IPS-18c (cell line): Measurements from ENCODE around the gene GDPD1.
A peak's percentile ranks its signal among the peaks of the same experiment; 100 is the strongest.
"Not testable (repeated sequence)": the region's sequence is repeated elsewhere in the genome, so short reads cannot be mapped to it uniquely, and the experiment has no call there.

Source experiments
- H3K4me3 ChIP-seq: 2 replicates; pipeline ENCODE4 v1.7.0; 2013; ENCODE audit warnings: low read depth, mild to moderate bottlenecking, low read length, moderate library complexity; ENCODE audit not compliant: insufficient read depth
- H3K9me3 ChIP-seq: one replicate; pipeline ENCODE4 v1.6.1; 2013; ENCODE audit warnings: mild to moderate bottlenecking, low read length, moderate library complexity; ENCODE audit not compliant: control insufficient read depth, insufficient read depth

GDPD1 gene

GRCh38 chr17:59220328-59221158, at the start of gene GDPD1:
Gene GDPD1 (plus strand): TSS chr17:59220511. CDS start chr17:59220610, 99 bp downstream.
- Histone ChIP-seq H3K4me3 (peak within 1 kb of the TSS; percentile 89), H3K9me3 (no peaks in the 10 kb centered on the region)

GRCh38 chr17:59172436-59173004, 47.8 kb upstream of the GDPD1 start:
- Histone ChIP-seq H3K9me3 (no peaks in the 10 kb centered on the region), H3K4me3 (no peak overlapping the region)

GRCh38 chr17:59174671-59175070, 45.6 kb upstream of the GDPD1 start:
- Histone ChIP-seq H3K9me3 (no peaks in the 10 kb centered on the region), H3K4me3 (no peak overlapping the region)

GRCh38 chr17:59175076-59175475, 45.2 kb upstream of the GDPD1 start:
- Histone ChIP-seq H3K4me3 (no peak overlapping the region), H3K9me3 (no peaks in the 10 kb centered on the region)

GRCh38 chr17:59178266-59178985, 41.9 kb upstream of the GDPD1 start:
- H3K4me3 ChIP-seq = no peak overlapping the region

GRCh38 chr17:59179601-59180000, 40.7 kb upstream of the GDPD1 start:
- not testable (repeated sequence) for H3K4me3 ChIP-seq, H3K9me3 ChIP-seq

More at GRCh38 chr17:59178266-59178985, 41.9 kb upstream of the GDPD1 start:
- no peaks in the 10 kb centered on the region for H3K9me3 ChIP-seq

- H3K9me3 ChIP-seq = no peaks in the 10 kb centered on the region
These were observed 39.7 kb upstream of the GDPD1 start for GRCh38 chr17:59180626-59181025.

GRCh38 chr17:59181481-59181880, 38.8 kb upstream of the GDPD1 start:
- Histone ChIP-seq H3K9me3 (no peaks in the 10 kb centered on the region), H3K4me3 (no peak overlapping the region)

More at GRCh38 chr17:59180626-59181025, 39.7 kb upstream of the GDPD1 start:
- no peak overlapping the region for H3K4me3 ChIP-seq

GRCh38 chr17:59185997-59186396, 34.3 kb upstream of the GDPD1 start:
- Histone ChIP-seq H3K4me3 (no peak overlapping the region), H3K9me3 (no peaks in the 10 kb centered on the region)

- Histone ChIP-seq H3K9me3 (no peaks in the 10 kb centered on the region), H3K4me3 (no peak overlapping the region)
These were observed 33.5 kb upstream of the GDPD1 start for GRCh38 chr17:59186850-59187249.

GRCh38 chr17:59190806-59191205, 29.5 kb upstream of the GDPD1 start:
- Histone ChIP-seq H3K4me3 (no peak overlapping the region), H3K9me3 (no peaks in the 10 kb centered on the region)

GRCh38 chr17:59193336-59193862, 26.9 kb upstream of the GDPD1 start:
- Histone ChIP-seq H3K4me3 (no peak overlapping the region), H3K9me3 (no peaks in the 10 kb centered on the region)

- Histone ChIP-seq H3K9me3 (no peaks in the 10 kb centered on the region), H3K4me3 (no peak overlapping the region)
These were observed 20.9 kb upstream of the GDPD1 start for GRCh38 chr17:59199398-59199797.

- Histone ChIP-seq H3K4me3 (no peak overlapping the region), H3K9me3 (no peaks in the 10 kb centered on the region)
These were observed 18.0 kb upstream of the GDPD1 start for GRCh38 chr17:59202320-59202719.

- Histone ChIP-seq H3K4me3 (no peak overlapping the region), H3K9me3 (no peaks in the 10 kb centered on the region)
These were observed 941 bp upstream of the GDPD1 start for GRCh38 chr17:59219370-59219769.

- H3K9me3 ChIP-seq = no peaks in the 10 kb centered on the region
- peak overlapping the region; percentile 34; the same call in 1 of the 2 replicates for H3K4me3 ChIP-seq
These were observed 351 bp upstream of the GDPD1 start for GRCh38 chr17:59219992-59220327.

- Histone ChIP-seq H3K9me3 (no peaks in the 10 kb centered on the region), H3K4me3 (peak overlapping the region; percentile 89)
These were observed 992 bp downstream of the GDPD1 start for GRCh38 chr17:59221159-59221847.
